Bronchial epithelial cell (primary cell): ENCODE results near the gene CYB561D2. TPM values are rescaled to one million over a fixed set of nuclear protein-coding genes. Genes with fewer than 3 reads are reported as not detected.

ENCODE experiments used
- DNase-seq: peaks from one replicate; pipeline ENCODE4 v3.0.0-alpha.2; 2010; ENCODE audit warnings: low read depth
- FAIRE-seq: peaks from 2 replicates; lab custom pipeline; 2011; peaks lifted over from hg19 to GRCh38; lab: Jason Lieb, UNC
- H3K27me3 ChIP-seq: 2 replicates; pipeline ENCODE4 v1.5.1; 2011; ENCODE audit warnings: low read length; ENCODE audit not compliant: control insufficient read depth, insufficient read depth
- H3K36me3 ChIP-seq: 2 replicates; pipeline ENCODE4 v1.5.1; 2011; ENCODE audit warnings: low read length; ENCODE audit not compliant: control insufficient read depth, insufficient read depth
- H3K4me3 ChIP-seq: 2 replicates; pipeline ENCODE4 v1.5.1; 2011; ENCODE audit warnings: mild to moderate bottlenecking, low read depth, low read length, control low read depth
- total RNA-seq: library from RNA; depleted of rRNA; stranded (reverse); fragments of >200 nt; gene quantifications from 2 replicates; pipeline ENCODE4 v1.2.1, GENCODE V29; 2014
- TF ChIP-seq, protein P1 (sequence below): IDR thresholded peaks from 2 replicates; pipeline ENCODE4 v1.5.1; 2011; ENCODE audit warnings: mild to moderate bottlenecking, moderate library complexity, low read length, control low read depth, inconsistent platforms; ENCODE audit not compliant: insufficient read depth, severe bottlenecking

The CYB561D2 gene
- total RNA-seq, 1 donor from 2014 or later = 22.1 TPM

DNA sequence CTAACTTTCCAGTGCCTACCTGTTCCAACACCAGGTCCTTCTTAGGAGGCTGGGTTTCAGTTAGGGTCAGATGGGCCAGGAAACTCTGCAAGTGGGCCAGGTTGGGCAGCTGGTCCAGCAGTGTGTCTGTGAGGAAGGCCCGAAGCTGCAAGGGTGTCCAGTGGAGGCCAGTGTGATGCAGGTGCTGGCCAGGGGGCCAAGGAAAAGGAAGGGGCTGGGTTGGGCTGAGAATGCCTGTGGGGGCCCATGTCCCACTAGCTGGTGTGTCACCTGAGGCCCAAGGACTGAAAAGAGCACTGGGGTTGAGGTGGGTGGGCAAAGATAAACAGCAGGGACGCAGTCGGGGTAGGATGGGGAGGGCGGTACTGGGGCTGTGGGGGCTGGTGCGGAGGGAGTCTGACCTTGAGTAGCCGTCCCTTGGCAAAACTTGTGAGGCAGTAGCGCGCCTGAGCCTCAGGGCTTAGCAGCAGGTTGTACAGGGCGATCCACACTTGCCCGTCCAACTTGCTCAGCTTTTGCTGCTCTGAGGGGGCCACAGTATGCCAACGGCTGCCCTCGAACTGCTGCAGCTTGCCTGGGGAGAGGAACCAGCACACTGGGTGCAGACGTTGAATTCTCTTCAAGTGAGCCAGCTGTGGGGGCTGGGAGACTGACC lies 8.5 kb upstream of the CYB561D2 start:
- Histone ChIP-seq H3K4me3 (no peak overlapping the region), H3K36me3 (no peaks in the 10 kb centered on the region), H3K27me3 (no peaks in the 10 kb centered on the region)
- FAIRE-seq = no peak
- TF ChIP-seq, protein P1, sequence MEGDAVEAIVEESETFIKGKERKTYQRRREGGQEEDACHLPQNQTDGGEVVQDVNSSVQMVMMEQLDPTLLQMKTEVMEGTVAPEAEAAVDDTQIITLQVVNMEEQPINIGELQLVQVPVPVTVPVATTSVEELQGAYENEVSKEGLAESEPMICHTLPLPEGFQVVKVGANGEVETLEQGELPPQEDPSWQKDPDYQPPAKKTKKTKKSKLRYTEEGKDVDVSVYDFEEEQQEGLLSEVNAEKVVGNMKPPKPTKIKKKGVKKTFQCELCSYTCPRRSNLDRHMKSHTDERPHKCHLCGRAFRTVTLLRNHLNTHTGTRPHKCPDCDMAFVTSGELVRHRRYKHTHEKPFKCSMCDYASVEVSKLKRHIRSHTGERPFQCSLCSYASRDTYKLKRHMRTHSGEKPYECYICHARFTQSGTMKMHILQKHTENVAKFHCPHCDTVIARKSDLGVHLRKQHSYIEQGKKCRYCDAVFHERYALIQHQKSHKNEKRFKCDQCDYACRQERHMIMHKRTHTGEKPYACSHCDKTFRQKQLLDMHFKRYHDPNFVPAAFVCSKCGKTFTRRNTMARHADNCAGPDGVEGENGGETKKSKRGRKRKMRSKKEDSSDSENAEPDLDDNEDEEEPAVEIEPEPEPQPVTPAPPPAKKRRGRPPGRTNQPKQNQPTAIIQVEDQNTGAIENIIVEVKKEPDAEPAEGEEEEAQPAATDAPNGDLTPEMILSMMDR = no peak
- DNase-seq = no peak

DNA sequence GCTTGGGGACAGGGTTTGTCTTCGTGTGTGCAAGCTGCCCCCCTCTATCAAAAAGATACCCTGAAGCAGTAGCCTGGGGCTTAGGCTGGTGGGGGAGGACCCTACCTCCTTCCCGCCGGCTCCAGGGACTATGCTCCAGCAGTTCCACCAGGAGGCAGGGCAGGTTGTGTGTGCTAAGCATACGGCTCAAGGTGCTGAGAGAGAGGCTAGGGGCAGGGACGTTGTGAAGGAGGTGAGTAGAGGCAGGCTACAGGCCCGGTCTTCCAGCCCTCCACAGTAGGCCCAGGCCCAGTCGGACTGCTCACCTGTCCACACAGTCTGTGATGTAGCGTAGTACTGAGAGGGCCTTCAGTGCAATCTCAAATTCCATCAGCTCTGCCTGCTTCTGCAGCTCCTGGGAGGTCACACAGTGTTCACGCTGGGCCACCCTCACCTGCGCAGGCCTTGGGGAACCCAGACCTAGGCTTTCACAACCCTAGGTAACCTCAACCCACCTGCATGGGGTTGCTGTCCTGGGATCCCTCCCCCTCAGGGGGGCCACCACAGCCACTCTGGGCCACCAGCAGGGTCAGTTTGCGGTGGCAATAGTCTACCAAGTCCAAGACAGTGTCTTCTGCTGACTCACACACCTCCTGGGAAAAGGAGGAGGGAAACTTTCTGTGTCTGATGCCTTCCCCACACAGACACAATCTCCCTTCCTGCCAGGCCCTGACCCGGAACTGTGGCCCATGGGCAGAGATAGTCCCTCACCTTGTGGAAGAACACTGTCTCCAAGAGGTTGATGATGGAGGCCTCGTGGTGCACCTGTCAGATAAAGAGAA lies 7.6 kb upstream of the CYB561D2 start:
- no peak for FAIRE-seq
- Histone ChIP-seq H3K36me3 (peaks cover 5% of the 10 kb centered on the region), H3K27me3 (no peaks in the 10 kb centered on the region), H3K4me3 (no peak overlapping the region)
- no peak for DNase-seq
- TF ChIP-seq, protein P1 = no peak

DNA sequence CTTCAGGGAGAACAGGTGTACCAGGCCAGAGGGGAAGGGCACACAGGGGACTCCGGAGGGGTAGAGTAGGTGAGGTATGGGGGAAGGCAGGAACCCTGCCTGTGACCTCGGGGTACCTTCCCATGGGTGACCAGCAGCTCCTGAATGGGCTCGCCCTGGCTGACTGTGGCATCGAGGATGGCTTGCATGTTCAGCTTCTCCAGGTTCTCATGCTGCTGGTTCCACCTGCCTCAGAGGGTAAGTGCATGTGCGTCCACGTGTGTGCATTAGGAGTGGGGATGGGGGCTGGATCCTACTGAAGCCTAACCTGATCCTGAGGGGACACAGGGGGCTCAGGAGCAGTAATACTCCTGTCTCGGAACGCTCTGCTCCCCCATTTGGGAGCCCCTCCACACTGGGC lies 5.7 kb upstream of the CYB561D2 start:
- Histone ChIP-seq H3K36me3 (peaks cover 14% of the 10 kb centered on the region), H3K4me3 (peak overlapping the region; percentile 28), H3K27me3 (no peaks in the 10 kb centered on the region)
- FAIRE-seq (no peak), DNase-seq (no peak)
- TF ChIP-seq, protein P1 = no peak

DNA sequence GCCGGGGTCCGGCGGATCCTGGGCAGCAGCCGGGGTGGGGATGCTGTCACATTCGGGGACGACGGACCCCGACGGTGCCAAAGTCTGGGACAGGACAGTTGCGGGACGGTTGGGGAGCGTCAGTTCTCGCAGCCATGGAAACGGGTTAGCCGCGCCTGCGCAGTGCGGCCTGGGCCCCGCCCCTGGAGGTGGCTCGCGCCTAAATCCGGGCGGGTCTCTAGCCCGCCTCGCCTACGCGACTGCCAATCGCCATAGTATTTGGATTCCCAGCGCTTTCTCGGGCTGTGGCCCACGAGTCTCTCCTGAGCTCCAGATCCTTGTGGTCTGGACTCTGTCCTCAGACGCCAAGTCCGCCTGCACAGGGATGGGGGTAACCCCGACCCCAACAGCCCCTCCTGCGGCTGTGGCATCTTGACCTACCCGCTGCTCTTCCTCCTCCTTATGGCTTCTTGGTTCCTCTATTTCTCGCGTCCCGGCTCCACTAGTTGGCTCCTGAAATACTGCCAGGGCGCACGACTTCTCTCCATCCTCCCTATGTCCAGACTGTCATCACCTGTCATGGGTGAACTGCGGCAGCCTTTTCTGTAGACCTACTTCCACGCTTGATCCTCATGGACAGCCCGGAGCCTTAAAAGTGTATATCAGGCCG lies 5.0 kb upstream of the CYB561D2 start, which contains the start of gene ZMYND10:
Gene ZMYND10, minus strand, starts transcription at position 147 of the 649 bp plus-strand sequence. CDS start 153 bp downstream, outside the sequence.
- H3K36me3 ChIP-seq = peaks cover 14% of the 10 kb centered on the region
- no peak for FAIRE-seq
- DNase-seq = peak; percentile 37
- TF ChIP-seq, protein P1 = no peak
- H3K27me3 ChIP-seq = no peaks in the 10 kb centered on the region
- H3K4me3 ChIP-seq = peak within 1 kb of the TSS; percentile 28

DNA sequence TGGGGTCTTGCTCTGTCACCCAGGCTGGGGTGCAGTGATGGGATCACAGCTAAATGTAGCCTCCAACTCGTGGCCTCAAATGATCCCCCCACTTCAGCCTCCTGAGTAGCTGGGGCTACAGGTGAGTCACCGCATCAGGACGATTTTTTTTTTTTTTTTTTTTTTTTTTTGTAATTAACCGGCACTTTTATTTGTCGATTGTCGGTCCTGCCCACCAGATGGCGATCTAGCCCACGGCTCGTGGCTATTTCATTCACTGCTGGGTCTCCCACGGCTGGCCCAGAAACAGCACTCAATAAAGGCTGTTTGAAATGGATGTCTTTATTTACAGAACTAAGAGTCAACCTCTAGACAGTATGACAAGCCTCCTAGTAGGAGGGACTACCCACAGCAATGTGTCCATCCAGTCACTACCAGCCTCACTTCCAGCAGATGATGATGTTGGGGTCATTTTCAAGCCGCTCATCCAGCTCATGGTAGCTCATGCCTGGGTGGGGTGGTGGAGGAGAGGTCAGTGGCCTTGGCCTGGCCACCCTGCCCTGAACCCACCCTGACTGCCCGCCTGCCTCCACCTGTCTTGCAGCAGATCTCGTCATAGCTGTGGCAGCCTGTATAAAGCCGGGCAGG lies 3.4 kb upstream of the CYB561D2 start:
- Histone ChIP-seq H3K4me3 (no peak overlapping the region), H3K27me3 (no peaks in the 10 kb centered on the region), H3K36me3 (peaks cover 16% of the 10 kb centered on the region)
- TF ChIP-seq, protein P1 = peak; percentile 64
- FAIRE-seq = no peak
- DNase-seq = peak; percentile 64
